Right lobe of liver (tissue), 4 donors: Measurements from ENCODE around the gene VAV3.

Experiments used
- POLR2A ChIP-seq: fragments of 450-650 bp; IDR thresholded peaks from one replicate; pipeline ENCODE4 v1.6.1; 2017; ENCODE audit warnings: antibody characterized with exemption, mild to moderate bottlenecking
- TF ChIP-seq, protein P1 (sequence below), 4 donors: fragments of 200-600 bp in 3 of 4; fragments of 450-650 bp in 1 of 4; IDR thresholded peaks; one replicate each; pipeline versions ENCODE4 v1.5.1 to v1.8.0; 2016 to 2022; ENCODE audit warnings: antibody characterized with exemption in 4 of 4, mild to moderate bottlenecking in 2 of 4
- donor health status: DM: no; HTN: no; CAD: no.
- donor health status: DM: no; HTN: no; CAD: no.
- donor health status: DM: no; HTN: yes; CAD: no.

- TF ChIP-seq, protein P1, sequence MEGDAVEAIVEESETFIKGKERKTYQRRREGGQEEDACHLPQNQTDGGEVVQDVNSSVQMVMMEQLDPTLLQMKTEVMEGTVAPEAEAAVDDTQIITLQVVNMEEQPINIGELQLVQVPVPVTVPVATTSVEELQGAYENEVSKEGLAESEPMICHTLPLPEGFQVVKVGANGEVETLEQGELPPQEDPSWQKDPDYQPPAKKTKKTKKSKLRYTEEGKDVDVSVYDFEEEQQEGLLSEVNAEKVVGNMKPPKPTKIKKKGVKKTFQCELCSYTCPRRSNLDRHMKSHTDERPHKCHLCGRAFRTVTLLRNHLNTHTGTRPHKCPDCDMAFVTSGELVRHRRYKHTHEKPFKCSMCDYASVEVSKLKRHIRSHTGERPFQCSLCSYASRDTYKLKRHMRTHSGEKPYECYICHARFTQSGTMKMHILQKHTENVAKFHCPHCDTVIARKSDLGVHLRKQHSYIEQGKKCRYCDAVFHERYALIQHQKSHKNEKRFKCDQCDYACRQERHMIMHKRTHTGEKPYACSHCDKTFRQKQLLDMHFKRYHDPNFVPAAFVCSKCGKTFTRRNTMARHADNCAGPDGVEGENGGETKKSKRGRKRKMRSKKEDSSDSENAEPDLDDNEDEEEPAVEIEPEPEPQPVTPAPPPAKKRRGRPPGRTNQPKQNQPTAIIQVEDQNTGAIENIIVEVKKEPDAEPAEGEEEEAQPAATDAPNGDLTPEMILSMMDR (IDR thresholded peaks at IDR 0.05), result no peak
- TF ChIP-seq POLR2A, result no peak
These were observed 273.4 kb downstream of the VAV3 start for GRCh38 chr1:107691540-107691939.
